HCT116 (cell line): Measurements from ENCODE around the gene PLCL2. TPM values are rescaled to one million over a fixed set of nuclear protein-coding genes. Genes with fewer than 3 reads are reported as not detected.

ENCODE experiments used
- ATAC-seq: fragments of 200-7000 bp; cut with Tn5 transposase; 2 replicates; pipeline ENCODE4 v1.9.1; 2020; ENCODE audit warnings: mild to moderate bottlenecking, moderate library complexity
- BruUV-seq: library from RNA; stranded (reverse); fragments of 400-500 nt; replicated peaks from 2 replicates; lab custom pipeline; 2021; lab: Mats Ljungman, UMichigan
- CTCF ChIA-PET: fragments of 300-600 bp; sonication (Branson Sonifier 250); formaldehyde crosslinking; loops from one replicate; lab custom pipeline; 2021; ENCODE audit warnings: antibody characterized with exemption; lab: Charles Lee
- POLR2A ChIA-PET: fragments of 300-600, 350-600 bp; sonication (Branson Sonifier 250); formaldehyde crosslinking; loops from one replicate; lab custom pipeline; 2021; ENCODE audit warnings: antibody characterized with exemption; lab: Charles Lee
- RAD21 ChIA-PET, 2 experiments: fragments of 300-600 bp; sonication (Branson Sonifier 250); formaldehyde crosslinking; loops; one replicate each; lab custom pipeline; 2023; ENCODE audit warnings: low total read pairs in 2 of 2; ENCODE audit not compliant: uncharacterized antibody in 2 of 2, unreplicated experiment in 2 of 2, low non-redundant PET in 1 of 2; lab: Charles Lee
- DNase-seq: peaks from one replicate; pipeline ENCODE4 v3.0.0-alpha.2; 2010; ENCODE audit warnings: low read depth, low spot score
- H2AFZ ChIP-seq: fragments of 200-600 bp; shearing (Covaris generic), sonication (generic); 2 replicates; pipeline ENCODE4 v1.6.1; 2017; ENCODE audit warnings: low read depth, mixed run types, mixed read lengths, antibody characterized with exemption, low read length; ENCODE audit not compliant: poor library complexity, severe bottlenecking
- H3K27ac ChIP-seq: 2 replicates; pipeline ENCODE4 v1.5.1; 2012; ENCODE audit warnings: low read depth, low read length
- H3K27me3 ChIP-seq: fragments of 200-600 bp; sonication (generic); 2 replicates; pipeline ENCODE4 v1.6.1; 2016; ENCODE audit warnings: mixed run types, low read length, mixed read lengths; ENCODE audit not compliant: insufficient read depth
- H3K36me3 ChIP-seq, 2 experiments: fragments of 200-500 bp in 1 of 2; fragments of 200-600 bp in 1 of 2; sonication (Bioruptor generic) in 1 of 2; sonication (generic) in 1 of 2; 2 replicates each; pipeline versions ENCODE4 v1.5.1 to v1.6.1; 2014 to 2016; ENCODE audit warnings: low read length in 2 of 2, inconsistent platforms in 1 of 2, mixed read lengths in 1 of 2, mixed run types in 1 of 2; ENCODE audit not compliant: insufficient read depth in 2 of 2, control insufficient read depth in 1 of 2
- H3K4me1 ChIP-seq, 2 experiments: fragments of 200-600 bp in 1 of 2; sonication (generic) in 1 of 2; 2 replicates each; pipeline versions ENCODE4 v1.5.1 to v1.6.1; 2012 to 2017; ENCODE audit warnings: low read length in 2 of 2, inconsistent platforms in 1 of 2, mild to moderate bottlenecking in 1 of 2, mixed read lengths in 1 of 2, mixed run types in 1 of 2, moderate library complexity in 1 of 2; ENCODE audit not compliant: insufficient read depth in 2 of 2, control insufficient read depth in 1 of 2
- H3K4me2 ChIP-seq: fragments of 200-600 bp; sonication (generic); 2 replicates; pipeline ENCODE4 v1.6.1; 2017; ENCODE audit warnings: mixed run types, low read length, mixed read lengths
- H3K4me3 ChIP-seq, 2 experiments: fragments of 200-600 bp in 1 of 2; sonication (generic) in 1 of 2; replicated peaks in 1 of 2; 2 replicates each; pipeline ENCODE4 v1.5.1; 2011 to 2016; ENCODE audit warnings: low read length in 2 of 2, control low read depth in 1 of 2, low read depth in 1 of 2, mild to moderate bottlenecking in 1 of 2, mixed read lengths in 1 of 2, mixed run types in 1 of 2
- H3K79me2 ChIP-seq: fragments of 200-600 bp; sonication (generic); 2 replicates; pipeline ENCODE4 v1.6.1; 2017; ENCODE audit warnings: mild to moderate bottlenecking, mixed run types, low read length, moderate library complexity, mixed read lengths; ENCODE audit not compliant: insufficient read depth
- H3K9ac ChIP-seq: fragments of 200-600 bp; sonication (generic); 2 replicates; pipeline ENCODE4 v1.6.1; 2016; ENCODE audit warnings: low read length, mixed read lengths
- H3K9me2 ChIP-seq: fragments of 200-600 bp; sonication (generic), shearing (Covaris generic); 2 replicates; pipeline ENCODE4 v1.6.1; 2017; ENCODE audit warnings: mixed run types, mild to moderate bottlenecking, moderate library complexity; ENCODE audit not compliant: insufficient read depth
- H3K9me3 ChIP-seq, 2 experiments: fragments of 200-500 bp in 1 of 2; fragments of 200-600 bp in 1 of 2; sonication (Bioruptor generic) in 1 of 2; sonication (generic) in 1 of 2; 2 replicates each; pipeline ENCODE4 v1.6.1; 2014 to 2017; ENCODE audit warnings: low read length in 2 of 2, mixed read lengths in 2 of 2, inconsistent platforms in 1 of 2, low read depth in 1 of 2, mild to moderate bottlenecking in 1 of 2, mixed run types in 1 of 2, moderate library complexity in 1 of 2; ENCODE audit not compliant: control insufficient read depth in 1 of 2, insufficient read depth in 1 of 2
- H4K20me1 ChIP-seq: fragments of 200-600 bp; sonication (generic), shearing (Covaris generic); 2 replicates; pipeline ENCODE4 v1.6.1; 2017; ENCODE audit warnings: mixed run types, mild to moderate bottlenecking, moderate library complexity; ENCODE audit not compliant: insufficient read depth
- CBX3 ChIP-seq: IDR thresholded peaks from 2 replicates; pipeline ENCODE4 v1.6.1; 2012; ENCODE audit warnings: low read depth
- CTCF ChIP-seq, 3 experiments: fragments of 200-600 bp in 1 of 3; sonication (generic) in 1 of 3; IDR thresholded peaks in 2 of 3; conservative IDR thresholded peaks in 1 of 3; 2 replicates each; pipeline ENCODE4 v1.5.1; 2012 to 2017; ENCODE audit warnings: low read depth in 2 of 3, low read length in 2 of 3, antibody characterized with exemption in 1 of 3, borderline replicate concordance in 1 of 3, control low read depth in 1 of 3, mild to moderate bottlenecking in 1 of 3, mixed read lengths in 1 of 3, mixed run types in 1 of 3, moderate library complexity in 1 of 3; ENCODE audit not compliant: insufficient read depth in 1 of 3
- EGR1 ChIP-seq: IDR thresholded peaks from 2 replicates; pipeline ENCODE4 v1.6.1; 2012; ENCODE audit warnings: low read depth
- ELF1 ChIP-seq: IDR thresholded peaks from 2 replicates; pipeline ENCODE4 v1.6.1; 2012; ENCODE audit warnings: low read depth, borderline replicate concordance
- EZH2 ChIP-seq: fragments of 200-600 bp; sonication (generic); IDR thresholded peaks from 2 replicates; pipeline ENCODE4 v1.6.1; 2017; ENCODE audit warnings: antibody characterized with exemption, mixed run types
- EZH2phosphoT487 ChIP-seq: fragments of 200-600 bp; IDR thresholded peaks from 2 replicates; pipeline ENCODE4 v1.6.1; 2018; ENCODE audit warnings: antibody characterized with exemption, borderline replicate concordance
- FOSL1 ChIP-seq: IDR thresholded peaks from 2 replicates; pipeline ENCODE4 v1.6.1; 2012; ENCODE audit warnings: low read depth
- MAX ChIP-seq: IDR thresholded peaks from 2 replicates; pipeline ENCODE4 v1.6.1; 2012
- POLR2A ChIP-seq: IDR thresholded peaks from 2 replicates; pipeline ENCODE4 v1.7.0; 2011; ENCODE audit warnings: borderline replicate concordance; ENCODE audit not compliant: insufficient read depth, insufficient read length; ENCODE audit errors: extremely low read depth
- POLR2AphosphoS5 ChIP-seq: IDR thresholded peaks from 2 replicates; pipeline ENCODE4 v1.6.1; 2011; ENCODE audit warnings: mild to moderate bottlenecking, low read depth, low read length, moderate library complexity
- RAD21 ChIP-seq: IDR thresholded peaks from 2 replicates; pipeline ENCODE4 v1.6.1; 2012; ENCODE audit warnings: low read depth, mild to moderate bottlenecking
- SIN3A ChIP-seq: IDR thresholded peaks from 2 replicates; pipeline ENCODE4 v1.6.1; 2012; ENCODE audit warnings: low read depth
- SP1 ChIP-seq: IDR thresholded peaks from 2 replicates; pipeline ENCODE4 v1.6.1; 2012; ENCODE audit warnings: low read depth
- SRF ChIP-seq: IDR thresholded peaks from 2 replicates; pipeline ENCODE4 v1.6.1; 2012; ENCODE audit warnings: low read depth
- TCF7L2 ChIP-seq: IDR thresholded peaks from 2 replicates; pipeline ENCODE4 v1.7.0; 2011; ENCODE audit warnings: borderline replicate concordance, inconsistent platforms; ENCODE audit not compliant: insufficient read depth, insufficient read length; ENCODE audit errors: extremely low read depth
- YY1 ChIP-seq: IDR thresholded peaks from 2 replicates; pipeline ENCODE4 v1.6.1; 2011; ENCODE audit warnings: low read length, low read depth, moderate library complexity, mild to moderate bottlenecking; ENCODE audit not compliant: insufficient replicate concordance; ENCODE audit errors: extremely low read depth
- ZNF274 ChIP-seq: fragments of 200-500 bp; sonication (Bioruptor generic); IDR thresholded peaks from 2 replicates; pipeline ENCODE4 v1.6.1; 2014; ENCODE audit warnings: mild to moderate bottlenecking, low read depth, low read length, inconsistent platforms
- intact Hi-C: fragments of 100-400 bp; cut with micrococcal nuclease; formaldehyde crosslinking; loops from 2 replicates; pipeline ENCODE4 v1.10.0; 2022
- total RNA-seq: library from RNA; stranded (reverse); gene quantifications from one replicate; pipeline ENCODE4 v1.2.1, GENCODE V29; 2021; ENCODE audit not compliant: unreplicated experiment
- TF ChIP-seq, protein P1 (sequence below): IDR thresholded peaks from 2 replicates; pipeline ENCODE4 v1.6.1; 2012
- TF ChIP-seq, protein P2 (sequence below): IDR thresholded peaks from 2 replicates; pipeline ENCODE4 v1.6.1; 2011; ENCODE audit warnings: mild to moderate bottlenecking, low read length, moderate library complexity; ENCODE audit not compliant: insufficient replicate concordance; ENCODE audit errors: extremely low read depth

Gene PLCL2
- total RNA-seq, 1 experiment from 2014 or later: 2.2 TPM

DNA sequence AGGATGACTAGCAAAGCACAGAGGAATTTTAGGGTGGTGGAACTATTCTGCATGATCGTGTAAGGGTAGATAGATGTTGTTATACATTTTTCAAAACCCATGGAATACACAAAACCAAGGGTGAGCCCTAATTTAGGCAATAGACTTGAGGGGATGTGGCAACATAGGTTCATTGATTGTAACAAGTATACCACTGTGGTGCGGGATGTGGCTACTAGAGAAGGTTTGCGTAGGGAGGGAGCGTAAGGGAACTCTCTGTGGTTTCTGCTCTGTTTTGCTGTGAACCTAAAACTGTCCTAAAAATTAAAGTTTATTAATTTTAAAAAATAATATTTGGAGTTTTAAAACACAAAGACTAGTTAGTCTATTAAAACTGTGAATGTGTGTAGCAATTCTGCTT lies 202.8 kb downstream of the PLCL2 start:
- Histone ChIP-seq H3K4me2 (no peak overlapping the region), H3K9me3 (no peaks in the 10 kb centered on the region), H3K9ac (no peak overlapping the region), H4K20me1 (no peaks in the 10 kb centered on the region), H3K36me3 (no peaks in the 10 kb centered on the region; a peak in 1 of 4 replicates), H3K4me1 (no peaks in the 10 kb centered on the region), H3K9me2 (no peaks in the 10 kb centered on the region), H3K27me3 (no peaks in the 10 kb centered on the region), H3K4me3 (no peak overlapping the region), H3K27ac (no peak overlapping the region), H3K79me2 (no peaks in the 10 kb centered on the region), H2AFZ (no peak overlapping the region)
- TF ChIP-seq EGR1 (no peak), ZNF274 (no peak), POLR2A (no peak), SRF (no peak), ELF1 (no peak), POLR2AphosphoS5 (no peak), FOSL1 (no peak), RAD21 (no peak), TCF7L2 (no peak), SIN3A (no peak), MAX (no peak), CBX3 (no peak), YY1 (no peak), SP1 (no peak), EZH2 (no peak), EZH2phosphoT487 (no peak), CTCF (IDR thresholded peaks at IDR 0.05 in 2 of 3, conservative IDR thresholded peaks at IDR 0.05 in 1 of 3; ENCODE audit: borderline replicate concordance in 1 of 3, insufficient read depth in 1 of 3, low read depth in 2 of 3, low read length in 2 of 3) (no peak)
- TF ChIP-seq, protein P1, sequence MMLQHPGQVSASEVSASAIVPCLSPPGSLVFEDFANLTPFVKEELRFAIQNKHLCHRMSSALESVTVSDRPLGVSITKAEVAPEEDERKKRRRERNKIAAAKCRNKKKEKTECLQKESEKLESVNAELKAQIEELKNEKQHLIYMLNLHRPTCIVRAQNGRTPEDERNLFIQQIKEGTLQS: no peak
- TF ChIP-seq, protein P2, sequence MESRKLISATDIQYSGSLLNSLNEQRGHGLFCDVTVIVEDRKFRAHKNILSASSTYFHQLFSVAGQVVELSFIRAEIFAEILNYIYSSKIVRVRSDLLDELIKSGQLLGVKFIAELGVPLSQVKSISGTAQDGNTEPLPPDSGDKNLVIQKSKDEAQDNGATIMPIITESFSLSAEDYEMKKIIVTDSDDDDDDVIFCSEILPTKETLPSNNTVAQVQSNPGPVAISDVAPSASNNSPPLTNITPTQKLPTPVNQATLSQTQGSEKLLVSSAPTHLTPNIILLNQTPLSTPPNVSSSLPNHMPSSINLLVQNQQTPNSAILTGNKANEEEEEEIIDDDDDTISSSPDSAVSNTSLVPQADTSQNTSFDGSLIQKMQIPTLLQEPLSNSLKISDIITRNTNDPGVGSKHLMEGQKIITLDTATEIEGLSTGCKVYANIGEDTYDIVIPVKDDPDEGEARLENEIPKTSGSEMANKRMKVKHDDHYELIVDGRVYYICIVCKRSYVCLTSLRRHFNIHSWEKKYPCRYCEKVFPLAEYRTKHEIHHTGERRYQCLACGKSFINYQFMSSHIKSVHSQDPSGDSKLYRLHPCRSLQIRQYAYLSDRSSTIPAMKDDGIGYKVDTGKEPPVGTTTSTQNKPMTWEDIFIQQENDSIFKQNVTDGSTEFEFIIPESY: no peak
- ChIA-PET POLR2A (no interaction called here), RAD21 (no interaction called here), CTCF (no interaction called here)
- intact Hi-C loops: no loop called here
- no TSS peak for BruUV-seq
- no peak for DNase-seq
- no peak for ATAC-seq
